PC-9 (cell line): ENCODE results near the gene DNAH6. TPM values are rescaled to one million over a fixed set of nuclear protein-coding genes. Genes with fewer than 3 reads are reported as not detected.

ENCODE experiments used
- BruUV-seq: library from RNA; stranded (reverse); fragments of 400-500 nt; replicated peaks from 2 replicates; lab custom pipeline; 2021; lab: Mats Ljungman, UMichigan
- CTCF ChIA-PET: fragments of 300-600 bp; sonication (Branson Sonifier 250); formaldehyde crosslinking; loops from one replicate; lab custom pipeline; 2022; ENCODE audit warnings: antibody characterized with exemption; lab: Charles Lee
- POLR2A ChIA-PET: fragments of 300-600 bp; sonication (Branson Sonifier 250); formaldehyde crosslinking; loops from one replicate; lab custom pipeline; 2022; ENCODE audit warnings: antibody characterized with exemption; ENCODE audit not compliant: unreplicated experiment; lab: Charles Lee
- DNase-seq, 2 experiments: peaks; one replicate each; pipeline versions ENCODE4 v3.0.0 to v3.0.0-alpha.2; 2015 to 2022; ENCODE audit warnings: mixed read lengths in 1 of 2
- H2AFZ ChIP-seq: fragments of 200-600 bp; sonication (generic); 2 replicates; pipeline ENCODE4 v1.8.1; 2017; ENCODE audit warnings: antibody characterized with exemption
- H3F3A ChIP-seq: fragments of 200-600 bp; sonication (generic); 2 replicates; pipeline ENCODE4 v1.8.1; 2017; ENCODE audit warnings: antibody characterized with exemption, mild to moderate bottlenecking, low read depth; ENCODE audit not compliant: insufficient read depth
- H3K27ac ChIP-seq: fragments of 200-600 bp; sonication (generic); 2 replicates; pipeline ENCODE4 v1.6.1; 2016; ENCODE audit warnings: mixed run types
- H3K27me3 ChIP-seq: fragments of 200-600 bp; sonication (generic); 2 replicates; pipeline ENCODE4 v1.6.1; 2016; ENCODE audit warnings: low read depth, mixed run types; ENCODE audit not compliant: insufficient read depth
- H3K36me3 ChIP-seq: fragments of 200-600 bp; sonication (generic); 2 replicates; pipeline ENCODE4 v1.6.1; 2016; ENCODE audit warnings: low read depth, mixed run types
- H3K4me1 ChIP-seq: fragments of 200-600 bp; sonication (generic); replicated peaks from 2 replicates; pipeline ENCODE4 v1.6.1; 2016; ENCODE audit warnings: mixed run types; ENCODE audit not compliant: insufficient read depth
- H3K4me2 ChIP-seq: fragments of 200-600 bp; sonication (generic); 2 replicates; pipeline ENCODE4 v1.6.1; 2017; ENCODE audit warnings: mixed run types
- H3K4me3 ChIP-seq: fragments of 200-600 bp; sonication (generic); 2 replicates; pipeline ENCODE4 v1.6.1; 2016; ENCODE audit warnings: mixed run types
- H3K79me2 ChIP-seq: fragments of 200-600 bp; sonication (generic); 2 replicates; pipeline ENCODE4 v1.6.1; 2017; ENCODE audit warnings: low read depth, mixed run types
- H3K9me2 ChIP-seq: fragments of 200-600 bp; sonication (generic); 2 replicates; pipeline ENCODE4 v1.8.1; 2017; ENCODE audit warnings: mild to moderate bottlenecking; ENCODE audit not compliant: insufficient read depth
- H3K9me3 ChIP-seq: fragments of 200-600 bp; sonication (generic); 2 replicates; pipeline ENCODE4 v1.8.1; 2016; ENCODE audit warnings: low read depth; ENCODE audit not compliant: insufficient read depth
- H4K20me1 ChIP-seq: fragments of 200-600 bp; sonication (generic); 2 replicates; pipeline ENCODE4 v1.8.1; 2017; ENCODE audit not compliant: insufficient read depth
- EZH2 ChIP-seq: fragments of 200-600 bp; sonication (generic); IDR thresholded peaks from 2 replicates; pipeline ENCODE4 v1.8.0; 2017; ENCODE audit warnings: antibody characterized with exemption, low read depth
- intact Hi-C: fragments of 100-400 bp; cut with micrococcal nuclease; formaldehyde crosslinking; loops from one replicate; pipeline ENCODE4 v1.10.0; 2022; ENCODE audit not compliant: unreplicated experiment
- total RNA-seq: library from RNA; stranded (reverse); gene quantifications from 2 replicates; pipeline ENCODE4 v1.2.3, GENCODE V29; 2021
- TF ChIP-seq, protein P1 (sequence below): fragments of 200-600 bp; sonication (generic); conservative IDR thresholded peaks from 2 replicates; pipeline ENCODE4 v1.6.1; 2017; ENCODE audit warnings: mixed run types, antibody characterized with exemption, mild to moderate bottlenecking, moderate library complexity

The DNAH6 gene
- total RNA-seq, 1 experiment from 2014 or later: not detected

DNA sequence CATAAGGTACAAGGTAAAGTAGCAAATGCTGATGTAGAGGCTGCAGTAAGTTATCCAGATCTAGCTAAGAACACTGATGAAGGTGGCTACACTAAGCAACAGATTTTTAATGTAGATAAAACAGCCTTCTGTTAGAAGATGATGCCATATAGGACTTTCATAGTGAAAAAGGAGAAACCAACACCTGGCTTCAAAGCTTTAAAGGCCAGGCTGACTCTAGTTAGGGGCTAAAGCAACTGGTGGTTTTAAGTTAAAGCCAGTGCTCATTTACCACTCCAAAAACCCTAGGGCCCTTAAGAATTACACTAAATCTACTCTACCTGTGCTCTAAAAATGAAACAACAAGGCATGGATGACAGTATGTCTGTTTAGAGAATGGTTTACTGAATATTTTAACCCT lies 131.0 kb downstream of the DNAH6 start:
- Histone ChIP-seq H3K4me2 (no peak overlapping the region), H3K4me3 (no peak overlapping the region), H3K9me3 (no peaks in the 10 kb centered on the region), H3K4me1 (no peaks in the 10 kb centered on the region), H3F3A (no peaks in the 10 kb centered on the region), H3K79me2 (no peaks in the 10 kb centered on the region), H3K9me2 (no peaks in the 10 kb centered on the region), H2AFZ (no peak overlapping the region), H3K36me3 (no peaks in the 10 kb centered on the region), H3K27me3 (peaks cover 14% of the 10 kb centered on the region; the same call in 1 of the 2 replicates), H3K27ac (no peak overlapping the region), H4K20me1 (no peaks in the 10 kb centered on the region; the same call in 1 of the 2 replicates)
- POLR2A ChIA-PET: no interaction called here
- TF ChIP-seq, protein P1, sequence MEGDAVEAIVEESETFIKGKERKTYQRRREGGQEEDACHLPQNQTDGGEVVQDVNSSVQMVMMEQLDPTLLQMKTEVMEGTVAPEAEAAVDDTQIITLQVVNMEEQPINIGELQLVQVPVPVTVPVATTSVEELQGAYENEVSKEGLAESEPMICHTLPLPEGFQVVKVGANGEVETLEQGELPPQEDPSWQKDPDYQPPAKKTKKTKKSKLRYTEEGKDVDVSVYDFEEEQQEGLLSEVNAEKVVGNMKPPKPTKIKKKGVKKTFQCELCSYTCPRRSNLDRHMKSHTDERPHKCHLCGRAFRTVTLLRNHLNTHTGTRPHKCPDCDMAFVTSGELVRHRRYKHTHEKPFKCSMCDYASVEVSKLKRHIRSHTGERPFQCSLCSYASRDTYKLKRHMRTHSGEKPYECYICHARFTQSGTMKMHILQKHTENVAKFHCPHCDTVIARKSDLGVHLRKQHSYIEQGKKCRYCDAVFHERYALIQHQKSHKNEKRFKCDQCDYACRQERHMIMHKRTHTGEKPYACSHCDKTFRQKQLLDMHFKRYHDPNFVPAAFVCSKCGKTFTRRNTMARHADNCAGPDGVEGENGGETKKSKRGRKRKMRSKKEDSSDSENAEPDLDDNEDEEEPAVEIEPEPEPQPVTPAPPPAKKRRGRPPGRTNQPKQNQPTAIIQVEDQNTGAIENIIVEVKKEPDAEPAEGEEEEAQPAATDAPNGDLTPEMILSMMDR: no peak
- no peak for TF ChIP-seq EZH2
- intact Hi-C loops: no loop called here
- no TSS peak for BruUV-seq
- DNase-seq: no peak
- CTCF ChIA-PET: no interaction called here

DNA sequence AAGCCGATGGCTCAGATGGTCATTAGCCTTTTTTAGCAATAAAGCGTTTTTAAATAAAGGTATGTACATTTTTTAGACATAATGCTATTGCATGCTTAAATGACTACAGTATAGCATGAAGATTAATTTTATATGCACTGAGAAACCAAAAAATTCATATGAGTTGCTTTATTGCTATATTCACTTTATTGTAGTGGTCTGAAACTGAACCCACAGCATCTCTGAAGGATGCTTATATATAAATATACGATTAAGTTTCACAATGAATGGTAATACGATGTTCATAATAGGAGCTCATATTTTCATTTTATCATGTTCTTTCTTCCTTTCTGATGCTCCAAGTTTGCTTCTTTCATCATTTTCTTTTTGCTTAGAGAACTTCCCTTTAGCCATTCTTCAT lies 132.8 kb downstream of the DNAH6 start:
- Histone ChIP-seq H3K79me2 (no peaks in the 10 kb centered on the region), H3K9me2 (no peaks in the 10 kb centered on the region), H3F3A (no peaks in the 10 kb centered on the region), H3K27ac (no peak overlapping the region), H3K36me3 (no peaks in the 10 kb centered on the region), H3K4me2 (no peak overlapping the region), H2AFZ (no peak overlapping the region), H3K4me1 (no peaks in the 10 kb centered on the region), H3K9me3 (no peaks in the 10 kb centered on the region), H4K20me1 (no peaks in the 10 kb centered on the region; the same call in 1 of the 2 replicates), H3K4me3 (no peak overlapping the region), H3K27me3 (peaks cover 14% of the 10 kb centered on the region; the same call in 1 of the 2 replicates)
- CTCF ChIA-PET: no interaction called here
- no TSS peak for BruUV-seq
- POLR2A ChIA-PET: no interaction called here
- TF ChIP-seq EZH2: no peak
- TF ChIP-seq, protein P1: no peak
- no peak for DNase-seq
- intact Hi-C loops: no loop called here

DNA sequence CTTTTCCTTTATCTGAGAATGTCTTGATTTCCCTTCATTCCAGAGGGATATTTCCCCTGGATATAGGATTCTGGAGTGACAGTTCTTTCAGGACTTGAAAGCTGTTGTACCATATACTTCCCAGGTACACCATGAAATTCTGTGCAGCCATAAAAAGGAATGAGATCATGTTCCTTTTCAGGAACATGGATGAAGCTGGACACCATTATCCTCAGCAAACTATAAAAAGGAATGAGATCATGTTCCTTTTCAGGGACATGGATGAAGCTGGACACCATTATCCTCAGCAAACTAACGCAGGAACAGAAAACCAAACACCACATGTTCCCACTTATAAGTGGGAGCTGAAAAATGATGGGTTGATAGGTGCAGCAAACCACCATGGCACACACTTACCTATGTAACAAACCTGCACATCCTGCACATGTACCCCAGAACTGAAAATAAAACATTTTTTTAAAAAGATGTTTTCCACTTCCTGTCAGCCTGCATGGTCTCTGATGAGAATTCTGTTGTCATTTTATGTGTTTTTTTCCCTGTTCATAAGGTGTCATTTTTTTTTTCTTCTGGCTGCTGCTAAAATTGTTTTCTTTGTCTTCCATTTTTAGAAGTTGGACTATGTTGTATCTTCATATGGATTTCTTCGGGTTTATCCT lies 133.3 kb downstream of the DNAH6 start:
- Histone ChIP-seq H3K4me2 (no peak overlapping the region), H3K4me1 (no peaks in the 10 kb centered on the region), H3K9me3 (no peaks in the 10 kb centered on the region), H3K36me3 (no peaks in the 10 kb centered on the region), H3K27me3 (peaks cover 14% of the 10 kb centered on the region; the same call in 1 of the 2 replicates), H2AFZ (no peak overlapping the region), H3F3A (no peaks in the 10 kb centered on the region), H3K79me2 (no peaks in the 10 kb centered on the region), H3K4me3 (no peak overlapping the region), H4K20me1 (no peaks in the 10 kb centered on the region; the same call in 1 of the 2 replicates), H3K27ac (no peak overlapping the region), H3K9me2 (no peaks in the 10 kb centered on the region)
- intact Hi-C loops: loop anchor here (10.0 kb wide), 1 partner anchor 275 kb away; no protein-coding TSS in a partner anchor
- no peak for TF ChIP-seq EZH2
- TF ChIP-seq, protein P1: no peak
- no TSS peak for BruUV-seq
- POLR2A ChIA-PET: no interaction called here
- CTCF ChIA-PET: no interaction called here
- no peak for DNase-seq
